ENCODE data around the gene NR6A1.

Gene NR6A1

DNA sequence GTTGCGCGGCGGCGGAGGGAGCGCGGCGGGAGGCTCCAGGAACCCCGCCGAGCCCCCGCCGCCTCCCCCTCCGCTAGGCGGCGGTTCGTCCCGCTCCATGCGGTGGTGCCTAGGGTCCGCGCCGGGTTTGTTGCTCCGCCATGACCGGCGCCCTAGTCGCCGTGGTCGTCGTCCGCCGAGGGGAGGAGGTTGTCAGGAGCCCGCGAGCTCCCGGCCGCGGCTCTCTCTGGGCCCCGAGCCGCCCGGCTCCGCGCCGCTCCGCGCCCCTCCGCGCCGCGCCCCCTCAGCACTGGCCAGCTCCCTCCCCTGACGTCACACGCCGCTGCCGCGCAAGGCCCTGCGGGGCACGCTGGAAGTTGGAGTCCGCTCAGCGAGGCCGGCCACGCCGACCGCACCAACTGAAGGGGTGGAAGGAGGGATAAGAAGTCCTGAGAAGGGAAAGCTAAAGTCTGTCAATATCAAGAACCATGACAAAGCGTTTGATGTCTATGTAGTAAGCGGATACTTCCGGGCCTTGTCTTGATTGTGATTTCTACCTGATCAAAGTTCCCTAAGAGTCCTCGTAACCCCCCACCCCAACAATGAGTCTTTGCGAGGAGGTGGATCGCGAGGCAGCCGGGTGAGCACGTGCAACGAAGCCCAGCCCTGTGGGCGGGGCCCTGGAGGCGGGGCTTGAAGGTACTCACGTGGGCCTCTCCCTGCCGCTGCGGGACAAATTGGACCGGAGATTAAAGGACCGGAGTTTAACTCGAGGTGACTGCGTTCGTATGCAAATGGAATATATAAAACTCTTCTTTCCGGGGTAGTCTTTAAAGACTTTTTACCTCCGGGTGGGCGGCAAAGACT lies at the start of gene NR6A1 (continued):
- TF ChIP-seq ZNF791 (tag by site-specific recombination; IDR thresholded peaks at IDR 0.05) (no peak), ZNF175 (tag by site-specific recombination; IDR thresholded peaks at IDR 0.05) (no peak), SCRT1 (tag by site-specific recombination; IDR thresholded peaks at IDR 0.05; ENCODE audit: borderline replicate concordance) (no peak), ZNF391 (tag by site-specific recombination; IDR thresholded peaks at IDR 0.05; ENCODE audit: borderline replicate concordance, low read depth) (no peak), ZFP41 (tag by site-specific recombination; IDR thresholded peaks at IDR 0.05; ENCODE audit: borderline replicate concordance) (no peak), ZNF555 (tag by site-specific recombination; conservative IDR thresholded peaks at IDR 0.05) (no peak), ZNF623 (tag by site-specific recombination; IDR thresholded peaks at IDR 0.05) (no peak; the same call in 1 of the 2 replicates), ZNF514 (tag by site-specific recombination; IDR thresholded peaks at IDR 0.05) (no peak), ZXDB (tag by site-specific recombination; IDR thresholded peaks at IDR 0.05) (peak; percentile 54; the same call in 1 of the 2 replicates), ZNF645 (tag by site-specific recombination; IDR thresholded peaks at IDR 0.05) (no peak), BCL6B (tag by site-specific recombination; IDR thresholded peaks at IDR 0.05) (no peak), HOXA7 (CRISPR knock-in tag; IDR thresholded peaks at IDR 0.05; ENCODE audit: borderline replicate concordance) (no peak), ZNF501 (tag by site-specific recombination; IDR thresholded peaks at IDR 0.05) (no peak; the same call in 1 of the 2 replicates), ZNF549 (tag by site-specific recombination; IDR thresholded peaks at IDR 0.05) (no peak), ZNF394 (tag by site-specific recombination; IDR thresholded peaks at IDR 0.05; ENCODE audit: borderline replicate concordance) (no peak), ZNF747 (tag by site-specific recombination; IDR thresholded peaks at IDR 0.05) (no peak), ZIC2 (tag by site-specific recombination; IDR thresholded peaks at IDR 0.05) (peak; percentile 63; the same call in 1 of the 2 replicates), KLF1 (tag by site-specific recombination; IDR thresholded peaks at IDR 0.05) (no peak; the same call in none of the 2 replicates), ZNF48 (tag by site-specific recombination; IDR thresholded peaks at IDR 0.05) (no peak), SP2 (tag by site-specific recombination; IDR thresholded peaks at IDR 0.05) (peak; percentile 69), ZBTB49 (tag by site-specific recombination; IDR thresholded peaks at IDR 0.05; ENCODE audit: low read depth) (no peak), EGR2 (tag by site-specific recombination; IDR thresholded peaks at IDR 0.05; ENCODE audit: low read depth) (peak; percentile 27; the same call in 1 of the 2 replicates)
- TF ChIP-seq, protein P1, sequence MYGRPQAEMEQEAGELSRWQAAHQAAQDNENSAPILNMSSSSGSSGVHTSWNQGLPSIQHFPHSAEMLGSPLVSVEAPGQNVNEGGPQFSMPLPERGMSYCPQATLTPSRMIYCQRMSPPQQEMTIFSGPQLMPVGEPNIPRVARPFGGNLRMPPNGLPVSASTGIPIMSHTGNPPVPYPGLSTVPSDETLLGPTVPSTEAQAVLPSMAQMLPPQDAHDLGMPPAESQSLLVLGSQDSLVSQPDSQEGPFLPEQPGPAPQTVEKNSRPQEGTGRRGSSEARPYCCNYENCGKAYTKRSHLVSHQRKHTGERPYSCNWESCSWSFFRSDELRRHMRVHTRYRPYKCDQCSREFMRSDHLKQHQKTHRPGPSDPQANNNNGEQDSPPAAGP (tag by site-specific recombination; IDR thresholded peaks at IDR 0.05), result peak; percentile 53
- TF ChIP-seq, protein P2, sequence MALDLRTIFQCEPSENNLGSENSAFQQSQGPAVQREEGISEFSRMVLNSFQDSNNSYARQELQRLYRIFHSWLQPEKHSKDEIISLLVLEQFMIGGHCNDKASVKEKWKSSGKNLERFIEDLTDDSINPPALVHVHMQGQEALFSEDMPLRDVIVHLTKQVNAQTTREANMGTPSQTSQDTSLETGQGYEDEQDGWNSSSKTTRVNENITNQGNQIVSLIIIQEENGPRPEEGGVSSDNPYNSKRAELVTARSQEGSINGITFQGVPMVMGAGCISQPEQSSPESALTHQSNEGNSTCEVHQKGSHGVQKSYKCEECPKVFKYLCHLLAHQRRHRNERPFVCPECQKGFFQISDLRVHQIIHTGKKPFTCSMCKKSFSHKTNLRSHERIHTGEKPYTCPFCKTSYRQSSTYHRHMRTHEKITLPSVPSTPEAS (tag by site-specific recombination; IDR thresholded peaks at IDR 0.05), result no peak
- TF ChIP-seq, protein P3, sequence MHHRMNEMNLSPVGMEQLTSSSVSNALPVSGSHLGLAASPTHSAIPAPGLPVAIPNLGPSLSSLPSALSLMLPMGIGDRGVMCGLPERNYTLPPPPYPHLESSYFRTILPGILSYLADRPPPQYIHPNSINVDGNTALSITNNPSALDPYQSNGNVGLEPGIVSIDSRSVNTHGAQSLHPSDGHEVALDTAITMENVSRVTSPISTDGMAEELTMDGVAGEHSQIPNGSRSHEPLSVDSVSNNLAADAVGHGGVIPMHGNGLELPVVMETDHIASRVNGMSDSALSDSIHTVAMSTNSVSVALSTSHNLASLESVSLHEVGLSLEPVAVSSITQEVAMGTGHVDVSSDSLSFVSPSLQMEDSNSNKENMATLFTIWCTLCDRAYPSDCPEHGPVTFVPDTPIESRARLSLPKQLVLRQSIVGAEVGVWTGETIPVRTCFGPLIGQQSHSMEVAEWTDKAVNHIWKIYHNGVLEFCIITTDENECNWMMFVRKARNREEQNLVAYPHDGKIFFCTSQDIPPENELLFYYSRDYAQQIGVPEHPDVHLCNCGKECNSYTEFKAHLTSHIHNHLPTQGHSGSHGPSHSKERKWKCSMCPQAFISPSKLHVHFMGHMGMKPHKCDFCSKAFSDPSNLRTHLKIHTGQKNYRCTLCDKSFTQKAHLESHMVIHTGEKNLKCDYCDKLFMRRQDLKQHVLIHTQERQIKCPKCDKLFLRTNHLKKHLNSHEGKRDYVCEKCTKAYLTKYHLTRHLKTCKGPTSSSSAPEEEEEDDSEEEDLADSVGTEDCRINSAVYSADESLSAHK (tag by site-specific recombination; IDR thresholded peaks at IDR 0.05), result no peak
- TF ChIP-seq, protein P4, sequence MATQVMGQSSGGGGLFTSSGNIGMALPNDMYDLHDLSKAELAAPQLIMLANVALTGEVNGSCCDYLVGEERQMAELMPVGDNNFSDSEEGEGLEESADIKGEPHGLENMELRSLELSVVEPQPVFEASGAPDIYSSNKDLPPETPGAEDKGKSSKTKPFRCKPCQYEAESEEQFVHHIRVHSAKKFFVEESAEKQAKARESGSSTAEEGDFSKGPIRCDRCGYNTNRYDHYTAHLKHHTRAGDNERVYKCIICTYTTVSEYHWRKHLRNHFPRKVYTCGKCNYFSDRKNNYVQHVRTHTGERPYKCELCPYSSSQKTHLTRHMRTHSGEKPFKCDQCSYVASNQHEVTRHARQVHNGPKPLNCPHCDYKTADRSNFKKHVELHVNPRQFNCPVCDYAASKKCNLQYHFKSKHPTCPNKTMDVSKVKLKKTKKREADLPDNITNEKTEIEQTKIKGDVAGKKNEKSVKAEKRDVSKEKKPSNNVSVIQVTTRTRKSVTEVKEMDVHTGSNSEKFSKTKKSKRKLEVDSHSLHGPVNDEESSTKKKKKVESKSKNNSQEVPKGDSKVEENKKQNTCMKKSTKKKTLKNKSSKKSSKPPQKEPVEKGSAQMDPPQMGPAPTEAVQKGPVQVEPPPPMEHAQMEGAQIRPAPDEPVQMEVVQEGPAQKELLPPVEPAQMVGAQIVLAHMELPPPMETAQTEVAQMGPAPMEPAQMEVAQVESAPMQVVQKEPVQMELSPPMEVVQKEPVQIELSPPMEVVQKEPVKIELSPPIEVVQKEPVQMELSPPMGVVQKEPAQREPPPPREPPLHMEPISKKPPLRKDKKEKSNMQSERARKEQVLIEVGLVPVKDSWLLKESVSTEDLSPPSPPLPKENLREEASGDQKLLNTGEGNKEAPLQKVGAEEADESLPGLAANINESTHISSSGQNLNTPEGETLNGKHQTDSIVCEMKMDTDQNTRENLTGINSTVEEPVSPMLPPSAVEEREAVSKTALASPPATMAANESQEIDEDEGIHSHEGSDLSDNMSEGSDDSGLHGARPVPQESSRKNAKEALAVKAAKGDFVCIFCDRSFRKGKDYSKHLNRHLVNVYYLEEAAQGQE (tag by site-specific recombination; IDR thresholded peaks at IDR 0.05), result peak; percentile 85

Measured in HEK293 (cell line).